Mesothelial cell of epicardium (in vitro differentiated cells): ENCODE data around the gene SCN9A. TPM values are rescaled to one million over a fixed set of nuclear protein-coding genes. Genes with fewer than 3 reads are reported as not detected.

Experiments used
- DNase-seq, 2 experiments: peaks; one replicate each; pipeline ENCODE4 v3.0.0; 2021; ENCODE audit warnings: low spot score in 2 of 2; ENCODE audit not compliant: unreplicated experiment in 2 of 2
- H3K27ac Mint-ChIP-seq: 2 replicates; pipeline ENCODE4 v1.8.0; 2021; ENCODE audit warnings: mixed read lengths
- H3K27me3 Mint-ChIP-seq: 2 replicates; pipeline ENCODE4 v1.8.0; 2021; ENCODE audit warnings: low read depth, mixed read lengths
- H3K36me3 Mint-ChIP-seq: 2 replicates; pipeline ENCODE4 v1.8.0; 2021; ENCODE audit warnings: mixed read lengths
- H3K4me1 Mint-ChIP-seq: 2 replicates; pipeline ENCODE4 v1.8.0; 2021; ENCODE audit warnings: mixed read lengths
- H3K4me3 Mint-ChIP-seq: 2 replicates; pipeline ENCODE4 v1.8.0; 2021; ENCODE audit warnings: mild to moderate bottlenecking, moderate library complexity, mixed read lengths
- H3K9me3 Mint-ChIP-seq: 2 replicates; pipeline ENCODE4 v1.8.0; 2021; ENCODE audit warnings: mixed read lengths
- total RNA-seq: library from RNA; stranded (reverse); gene quantifications from 3 replicates; pipeline ENCODE4 v1.2.1, GENCODE V29; 2021
- TF ChIP-seq, protein P1 (sequence below): fragments of 200-600 bp; sonication (generic); IDR thresholded peaks from one replicate; pipeline ENCODE4 v1.5.0; 2021; ENCODE audit warnings: antibody characterized with exemption; ENCODE audit not compliant: unreplicated experiment

The SCN9A gene
- total RNA-seq, 1 donor from 2014 or later, result 2.5 TPM

DNA sequence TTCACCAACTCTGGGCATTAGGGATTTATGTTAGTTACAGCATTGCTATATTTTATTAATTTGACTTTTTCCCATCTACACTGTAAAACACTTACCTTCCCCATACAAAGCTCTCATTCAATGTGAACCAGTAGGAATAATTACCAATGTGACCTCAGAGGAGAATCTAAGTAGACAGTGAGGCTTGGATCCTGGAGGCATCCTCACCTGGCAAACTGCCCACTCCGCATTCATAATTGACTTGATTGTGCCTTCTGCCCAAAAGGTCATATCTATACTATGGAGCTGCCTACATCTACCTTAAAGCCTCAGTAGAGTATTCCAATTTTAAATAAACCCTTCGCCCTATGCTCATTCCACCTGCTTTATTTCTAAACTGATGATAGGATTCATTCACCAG, 202.5 kb downstream of the SCN9A start:
- no peak for DNase-seq
- H3K4me1 Mint-ChIP-seq, result peaks cover 58% of the 10 kb centered on the region
- peaks cover 4% of the 10 kb centered on the region for H3K9me3 Mint-ChIP-seq
- no peak overlapping the region for H3K4me3 Mint-ChIP-seq
- TF ChIP-seq, protein P1, sequence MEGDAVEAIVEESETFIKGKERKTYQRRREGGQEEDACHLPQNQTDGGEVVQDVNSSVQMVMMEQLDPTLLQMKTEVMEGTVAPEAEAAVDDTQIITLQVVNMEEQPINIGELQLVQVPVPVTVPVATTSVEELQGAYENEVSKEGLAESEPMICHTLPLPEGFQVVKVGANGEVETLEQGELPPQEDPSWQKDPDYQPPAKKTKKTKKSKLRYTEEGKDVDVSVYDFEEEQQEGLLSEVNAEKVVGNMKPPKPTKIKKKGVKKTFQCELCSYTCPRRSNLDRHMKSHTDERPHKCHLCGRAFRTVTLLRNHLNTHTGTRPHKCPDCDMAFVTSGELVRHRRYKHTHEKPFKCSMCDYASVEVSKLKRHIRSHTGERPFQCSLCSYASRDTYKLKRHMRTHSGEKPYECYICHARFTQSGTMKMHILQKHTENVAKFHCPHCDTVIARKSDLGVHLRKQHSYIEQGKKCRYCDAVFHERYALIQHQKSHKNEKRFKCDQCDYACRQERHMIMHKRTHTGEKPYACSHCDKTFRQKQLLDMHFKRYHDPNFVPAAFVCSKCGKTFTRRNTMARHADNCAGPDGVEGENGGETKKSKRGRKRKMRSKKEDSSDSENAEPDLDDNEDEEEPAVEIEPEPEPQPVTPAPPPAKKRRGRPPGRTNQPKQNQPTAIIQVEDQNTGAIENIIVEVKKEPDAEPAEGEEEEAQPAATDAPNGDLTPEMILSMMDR, result no peak
- H3K36me3 Mint-ChIP-seq, result peaks cover 2% of the 10 kb centered on the region
- H3K27me3 Mint-ChIP-seq, result no peaks in the 10 kb centered on the region
- no peak overlapping the region for H3K27ac Mint-ChIP-seq

DNA sequence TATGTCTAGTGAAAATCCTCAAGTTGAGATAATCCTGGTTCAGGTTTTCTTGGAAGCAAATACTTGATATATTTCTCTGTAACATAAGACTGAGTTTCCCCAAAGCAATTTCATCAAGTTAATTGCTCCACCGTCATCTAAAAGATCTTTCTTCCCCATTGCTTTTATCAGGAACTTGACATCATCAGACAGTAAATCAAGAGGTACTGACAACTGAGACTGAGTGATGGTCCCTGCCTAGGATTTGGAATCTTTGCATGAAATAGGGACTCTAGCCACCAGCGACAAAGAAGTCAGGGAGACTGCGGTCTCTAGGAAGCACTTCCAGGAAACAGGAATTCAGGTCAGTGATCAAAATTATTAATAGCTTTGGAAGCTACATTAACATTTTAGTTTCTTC, 204.5 kb downstream of the SCN9A start:
- H3K4me3 Mint-ChIP-seq, result peak overlapping the region; percentile 36
- H3K4me1 Mint-ChIP-seq, result peaks cover 64% of the 10 kb centered on the region
- no peak for DNase-seq
- TF ChIP-seq, protein P1, result no peak
- peaks cover 4% of the 10 kb centered on the region for H3K9me3 Mint-ChIP-seq
- H3K27ac Mint-ChIP-seq, result peak overlapping the region; percentile 57
- H3K36me3 Mint-ChIP-seq, result peaks cover 2% of the 10 kb centered on the region
- H3K27me3 Mint-ChIP-seq, result no peaks in the 10 kb centered on the region

DNA sequence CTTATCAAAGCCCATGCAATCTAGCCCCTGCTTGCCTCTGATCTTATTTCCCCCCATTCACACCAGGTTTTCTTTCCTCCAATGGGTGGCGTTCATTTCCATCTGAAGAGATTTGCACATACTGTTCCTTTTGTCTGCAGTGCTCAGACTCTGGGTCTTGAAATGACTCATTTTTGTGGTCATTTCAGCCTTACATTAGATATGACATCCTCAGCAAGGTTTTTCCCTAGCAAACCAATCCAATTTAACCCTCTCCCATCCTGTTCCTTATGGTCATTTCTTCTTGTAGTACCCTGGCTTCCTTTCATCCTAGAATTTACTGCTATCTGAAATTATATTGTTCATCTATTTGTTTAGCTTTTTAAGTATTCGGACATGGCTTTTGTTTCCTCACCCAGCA, 205.4 kb downstream of the SCN9A start:
- TF ChIP-seq, protein P1, result no peak
- Mint-ChIP-seq H3K4me3 (no peak overlapping the region), H3K36me3 (peaks cover 2% of the 10 kb centered on the region), H3K27ac (peak overlapping the region; percentile 57), H3K4me1 (peaks cover 64% of the 10 kb centered on the region), H3K9me3 (peaks cover 4% of the 10 kb centered on the region), H3K27me3 (no peaks in the 10 kb centered on the region)
- no peak for DNase-seq

DNA sequence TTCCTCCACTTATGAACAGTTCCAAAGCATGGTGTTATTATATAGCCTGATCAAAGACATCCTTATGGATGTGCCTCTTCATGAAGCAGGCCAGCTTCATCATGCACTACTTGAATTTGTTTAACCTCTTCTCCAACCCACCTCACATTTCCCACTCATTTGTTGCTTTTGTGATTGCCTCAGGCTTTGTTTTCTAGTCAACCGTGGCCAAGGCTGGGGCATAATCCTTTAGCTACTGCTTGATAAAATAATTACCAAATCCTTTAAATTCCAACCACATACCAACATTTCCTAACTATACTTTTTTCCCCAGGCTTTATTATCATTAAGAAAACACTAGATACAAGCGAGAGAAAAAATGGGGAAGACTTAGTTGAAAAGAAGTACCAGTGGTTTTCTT, 208.3 kb downstream of the SCN9A start:
- Mint-ChIP-seq H3K27me3 (no peaks in the 10 kb centered on the region), H3K36me3 (peaks cover 2% of the 10 kb centered on the region), H3K9me3 (peaks cover 4% of the 10 kb centered on the region), H3K4me1 (peaks cover 45% of the 10 kb centered on the region), H3K4me3 (no peak overlapping the region), H3K27ac (peak overlapping the region; percentile 33)
- TF ChIP-seq, protein P1, result no peak
- no peak for DNase-seq

DNA sequence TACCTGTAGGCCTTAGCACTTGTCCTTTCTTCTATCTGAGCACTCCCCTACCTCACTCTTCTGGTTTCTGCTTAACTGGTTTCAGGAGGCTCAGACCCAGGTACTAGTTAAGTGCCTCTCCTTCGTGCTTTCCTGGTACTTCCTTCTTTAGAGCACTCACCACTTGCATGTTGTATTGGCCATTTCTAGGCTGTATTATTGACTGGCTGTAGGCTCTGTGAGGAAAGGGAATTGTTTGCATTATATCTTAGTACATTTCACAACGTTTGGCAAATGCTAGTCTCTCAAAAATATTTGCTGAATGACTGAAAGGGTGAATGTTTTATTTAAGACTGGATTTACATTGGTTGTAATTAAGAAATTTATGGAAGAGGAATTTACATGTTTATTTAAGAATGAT, 212.0 kb downstream of the SCN9A start:
- no peaks in the 10 kb centered on the region for H3K9me3 Mint-ChIP-seq
- TF ChIP-seq, protein P1, result no peak
- H3K27ac Mint-ChIP-seq, result no peak overlapping the region
- H3K4me3 Mint-ChIP-seq, result no peak overlapping the region
- peaks cover 38% of the 10 kb centered on the region for H3K4me1 Mint-ChIP-seq
- DNase-seq, result no peak
- no peaks in the 10 kb centered on the region for H3K36me3 Mint-ChIP-seq
- no peaks in the 10 kb centered on the region for H3K27me3 Mint-ChIP-seq

DNA sequence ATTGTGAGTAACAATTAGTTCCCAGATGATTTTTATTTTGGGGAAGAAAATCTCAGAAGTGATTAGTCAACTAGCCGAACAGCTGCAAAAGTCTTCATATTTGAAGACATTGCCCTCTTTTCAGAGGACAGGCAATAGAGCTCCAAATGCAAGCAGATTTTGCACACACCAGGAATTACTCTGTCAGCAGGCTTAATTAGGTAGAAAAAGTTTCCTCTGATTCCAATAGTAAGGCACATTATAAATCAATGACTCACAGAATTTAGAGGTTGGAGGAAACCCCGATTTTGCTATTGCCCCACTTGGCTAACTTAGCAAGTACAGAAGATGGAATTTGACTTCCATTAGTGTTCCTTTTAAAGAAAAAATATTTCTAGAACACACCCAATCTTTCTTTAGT, 217.2 kb downstream of the SCN9A start:
- no peak for DNase-seq
- H3K4me3 Mint-ChIP-seq, result no peak overlapping the region
- TF ChIP-seq, protein P1, result no peak
- no peaks in the 10 kb centered on the region for H3K27me3 Mint-ChIP-seq
- H3K27ac Mint-ChIP-seq, result no peak overlapping the region
- no peaks in the 10 kb centered on the region for H3K36me3 Mint-ChIP-seq
- no peaks in the 10 kb centered on the region for H3K9me3 Mint-ChIP-seq
- H3K4me1 Mint-ChIP-seq, result peaks cover 38% of the 10 kb centered on the region
